Stimulated activated CD8-positive, alpha-beta memory T cell treated with anti-CD3 and anti-CD28 coated beads, Interleukin-4, amount 100 ng/mL, for 1 hour (primary cell): ENCODE data around the gene ACP5.

Experiments
- DNase-seq, 2 donors: peaks; one replicate each; pipeline ENCODE4 v3.0.0-alpha.2; 2020; ENCODE audit warnings: low read depth in 2 of 2, low spot score in 1 of 2

Gene ACP5

DNA sequence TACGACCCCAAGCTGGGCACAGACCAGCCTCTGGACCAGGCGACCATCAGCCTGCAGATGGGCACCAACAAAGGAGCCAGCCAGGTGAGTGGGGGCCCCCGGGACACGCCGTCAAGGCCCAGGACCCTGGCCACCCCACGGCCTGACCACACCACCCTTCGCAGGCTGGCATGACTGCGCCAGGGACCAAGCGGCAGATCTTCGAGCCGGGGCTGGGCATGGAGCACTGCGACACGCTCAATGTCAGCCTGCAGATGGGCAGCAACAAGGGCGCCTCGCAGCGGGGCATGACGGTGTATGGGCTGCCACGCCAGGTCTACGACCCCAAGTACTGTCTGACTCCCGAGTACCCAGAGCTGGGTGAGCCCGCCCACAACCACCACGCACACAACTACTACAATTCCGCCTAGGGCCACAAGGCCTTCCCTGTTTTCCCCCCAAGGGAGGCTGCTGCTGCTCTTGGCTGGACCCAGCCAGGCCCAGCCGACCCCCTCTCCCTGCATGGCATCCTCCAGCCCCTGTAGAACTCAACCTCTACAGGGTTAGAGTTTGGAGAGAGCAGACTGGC lies 28.0 kb downstream of the ACP5 start:
- DNase-seq: no peak

DNA sequence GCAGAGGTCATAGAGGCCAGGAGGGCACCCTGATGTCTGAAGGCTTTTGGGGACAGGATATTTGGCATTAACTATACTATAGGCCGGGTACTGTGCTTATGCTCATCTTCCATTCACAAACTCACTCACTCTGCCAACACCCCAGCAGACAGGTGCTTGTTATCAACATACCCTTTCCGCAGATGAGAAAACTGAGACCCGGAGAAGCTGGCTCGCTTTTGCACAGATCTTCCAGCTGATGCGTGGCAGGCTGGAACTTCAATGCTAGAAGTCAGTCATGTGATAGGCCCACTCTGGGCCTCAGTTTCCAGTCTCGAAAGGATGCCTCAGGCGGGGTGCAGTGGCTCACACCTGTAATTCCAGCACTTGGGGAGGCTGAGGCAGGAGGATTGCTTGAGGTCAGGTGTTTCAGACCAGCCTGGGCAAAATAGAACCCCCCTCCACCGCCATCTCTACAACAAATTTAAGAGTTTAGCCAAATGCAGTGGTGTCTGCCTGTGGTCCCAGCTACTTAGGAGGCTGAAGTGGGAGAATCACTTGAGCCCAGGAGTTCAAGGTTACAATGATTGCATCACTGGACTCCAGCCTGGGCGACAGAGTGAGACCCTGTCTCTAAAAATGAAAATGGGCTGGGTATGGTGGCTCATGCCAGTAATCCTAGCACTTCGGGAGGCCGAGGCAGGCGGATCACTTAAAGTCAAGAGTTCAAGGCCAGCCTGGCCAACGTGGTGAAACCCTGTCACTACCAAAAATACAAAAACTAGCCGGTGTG lies 29.3 kb downstream of the ACP5 start:
- no peak for DNase-seq

DNA sequence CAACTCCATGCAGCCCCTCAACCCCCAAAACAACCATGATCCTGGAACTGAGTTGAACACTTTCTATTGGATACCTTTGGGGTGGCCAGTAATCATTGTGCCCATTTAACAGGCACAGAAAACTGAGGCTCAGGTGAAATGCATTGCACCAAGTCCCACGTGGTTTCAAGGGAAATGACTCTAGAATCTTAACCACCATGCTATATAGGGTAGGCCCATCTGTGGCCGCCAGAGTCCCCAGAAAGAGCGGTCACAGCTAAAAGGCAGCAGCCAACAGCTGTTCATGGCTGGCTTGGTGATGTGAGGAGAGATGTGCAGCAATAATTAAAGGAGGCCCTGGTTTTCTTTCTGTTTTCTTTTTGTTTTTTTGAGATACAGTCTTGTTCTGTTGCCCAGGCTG lies 36.2 kb downstream of the ACP5 start:
- DNase-seq: no peak

DNA sequence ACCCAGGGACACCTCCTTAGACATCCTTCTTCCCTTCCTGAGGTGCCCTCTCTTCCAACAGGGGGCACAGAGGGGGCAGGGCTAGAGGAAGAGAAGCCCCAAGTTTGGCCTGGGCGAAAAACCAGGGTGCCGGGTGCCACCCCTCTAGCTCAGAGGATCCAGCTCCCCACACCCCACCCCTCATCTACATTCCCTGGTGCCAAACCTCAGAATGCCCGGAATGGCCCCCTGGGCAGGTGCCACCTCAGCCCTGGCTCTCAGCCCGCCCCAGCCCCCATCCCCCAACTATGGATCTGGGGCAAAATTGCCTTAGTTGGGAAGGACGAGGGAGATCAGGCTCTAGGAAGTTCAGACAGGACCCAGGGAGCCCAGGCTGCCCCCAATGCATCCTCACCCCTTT lies 36.8 kb downstream of the ACP5 start:
- DNase-seq: no peak

DNA sequence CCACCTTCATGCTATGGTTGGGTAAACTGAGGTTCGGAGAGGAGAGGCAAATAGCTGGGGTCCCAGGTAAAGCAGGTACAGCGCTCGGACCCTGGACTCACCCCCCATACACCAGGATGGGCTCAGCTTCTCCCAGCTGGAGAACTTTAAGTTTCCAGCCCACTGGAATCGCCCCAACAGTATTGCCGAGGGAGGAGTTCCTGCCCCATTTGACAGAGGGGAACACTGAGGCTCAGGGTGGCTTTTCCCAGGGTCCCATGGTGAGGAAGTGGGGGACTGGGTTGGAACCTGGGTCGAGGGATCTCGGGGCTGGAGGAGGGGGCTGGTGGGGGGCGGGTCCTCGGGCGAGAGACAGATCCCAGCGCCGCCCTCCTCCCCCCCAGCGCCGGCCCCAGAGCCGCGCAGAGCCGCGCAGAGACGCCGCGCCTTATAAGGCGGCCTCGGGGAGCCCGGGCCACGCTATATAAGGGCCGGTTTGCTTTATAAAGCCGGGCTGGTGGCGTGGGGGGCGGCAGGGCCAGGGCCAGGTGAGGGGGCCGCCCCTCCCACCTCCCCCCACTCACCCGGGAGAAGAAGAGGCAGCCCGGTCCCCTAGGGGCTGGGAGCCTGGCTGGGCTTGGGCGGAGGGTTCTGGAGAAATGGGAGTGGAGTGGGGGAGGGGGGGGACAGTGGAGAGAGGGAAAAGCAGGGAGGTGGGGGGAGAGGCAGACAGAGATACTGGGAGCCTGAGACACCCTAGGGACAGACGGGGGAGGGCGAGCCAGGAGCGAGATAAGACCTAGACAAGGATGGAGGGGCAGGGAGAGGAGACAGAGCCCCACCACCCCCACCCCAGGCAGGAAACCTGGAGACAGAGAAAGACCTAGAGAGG lies 37.7 kb downstream of the ACP5 start:
- no peak for DNase-seq

DNA sequence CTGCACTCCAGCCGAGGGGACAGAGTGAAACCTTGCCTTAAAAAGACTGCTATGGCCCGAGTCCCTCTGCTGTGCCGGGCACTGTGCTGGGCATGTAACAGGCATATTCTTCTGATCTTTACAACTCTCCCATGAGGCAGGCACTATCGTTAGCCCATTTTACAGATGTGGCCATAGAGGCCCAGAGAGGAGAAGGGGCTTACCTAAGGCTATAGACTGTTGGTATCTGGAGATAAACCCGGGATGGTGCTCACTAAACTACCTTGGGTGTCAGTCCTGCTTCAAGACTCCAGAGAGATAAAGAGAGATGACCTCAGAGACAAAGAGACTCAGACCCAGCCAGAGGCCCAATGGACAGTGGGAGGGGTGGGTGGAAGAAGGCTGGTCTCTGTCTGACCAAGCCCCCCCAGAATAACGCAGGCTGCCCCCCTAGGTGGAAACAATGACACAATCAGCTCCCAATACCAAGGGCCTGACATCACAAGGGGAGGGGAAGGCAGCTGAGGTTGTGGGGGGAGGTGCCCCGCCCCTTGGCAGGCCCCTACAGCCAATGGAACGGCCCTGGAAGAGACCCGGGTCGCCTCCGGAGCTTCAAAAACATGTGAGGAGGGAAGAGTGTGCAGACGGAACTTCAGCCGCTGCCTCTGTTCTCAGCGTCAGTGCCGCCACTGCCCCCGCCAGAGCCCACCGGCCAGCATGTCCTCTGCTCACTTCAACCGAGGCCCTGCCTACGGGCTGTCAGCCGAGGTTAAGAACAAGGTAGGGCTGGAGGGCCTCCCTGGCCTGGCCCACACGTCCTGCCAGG lies 39.0 kb downstream of the ACP5 start, which contains the start of gene CNN1:
Gene CNN1 (plus strand): TSS at position 620 of the 805 bp plus-strand sequence. CDS start 77 bp downstream, at position 697.
- no peak for DNase-seq

DNA sequence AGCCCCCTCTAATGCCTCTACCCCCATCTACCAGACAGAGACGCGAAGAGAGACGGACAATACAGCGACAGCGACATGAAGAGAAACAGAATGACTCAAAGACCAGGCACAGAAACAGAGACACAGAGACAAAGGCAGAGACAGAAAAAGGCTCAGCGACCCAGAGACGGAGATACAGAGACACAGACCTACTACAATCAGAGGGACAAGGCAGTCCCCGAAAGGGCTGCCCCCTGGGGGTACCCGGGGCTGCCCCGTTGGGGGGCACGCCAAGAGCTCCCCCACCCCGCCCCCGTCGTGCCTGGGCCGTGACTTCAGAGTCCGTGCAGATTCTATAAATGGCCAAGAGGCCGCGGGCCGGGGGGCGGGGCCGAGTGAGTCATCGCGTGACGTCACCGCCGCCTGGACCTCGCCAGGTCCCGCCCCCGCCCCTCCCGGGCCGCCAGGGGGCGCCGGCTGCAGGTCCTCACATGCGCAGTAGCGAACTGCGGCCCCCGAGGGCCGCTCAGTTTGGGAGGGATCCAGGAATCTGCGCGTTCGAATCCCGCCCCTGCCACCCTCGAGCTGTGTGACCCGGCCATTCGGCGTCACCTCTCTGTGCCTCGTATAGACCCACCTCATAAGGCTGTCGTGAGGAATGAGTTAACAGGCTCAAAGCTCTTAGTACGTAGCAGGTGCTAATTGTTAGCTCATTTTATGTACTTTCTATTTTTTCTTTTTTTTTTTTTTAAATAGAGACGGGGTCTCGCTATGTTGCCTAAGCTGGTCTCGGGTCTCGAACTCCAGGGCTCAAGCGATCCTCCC lies 41.5 kb downstream of the ACP5 start:
- peak; percentile 57 to 64 for DNase-seq

DNA sequence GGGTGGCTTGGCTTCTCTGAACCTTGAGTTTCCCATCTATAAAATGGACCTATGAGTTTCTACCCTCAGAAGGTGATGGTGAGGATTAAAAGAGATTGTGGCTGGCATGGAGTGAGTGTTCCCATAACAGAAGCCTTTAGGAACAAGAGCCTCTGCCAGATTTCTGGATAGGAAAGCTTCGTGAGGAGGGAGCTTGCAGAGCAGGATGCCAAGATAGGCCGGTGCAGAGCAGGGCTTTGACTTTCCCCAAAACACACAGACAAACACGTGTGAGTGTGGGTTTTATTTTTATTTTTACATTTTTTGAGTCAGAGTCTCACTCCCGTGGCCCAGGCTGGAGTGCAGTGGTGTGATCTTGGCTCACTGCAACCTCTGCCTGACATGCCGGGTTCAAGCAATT lies 42.5 kb downstream of the ACP5 start:
- DNase-seq: no peak

DNA sequence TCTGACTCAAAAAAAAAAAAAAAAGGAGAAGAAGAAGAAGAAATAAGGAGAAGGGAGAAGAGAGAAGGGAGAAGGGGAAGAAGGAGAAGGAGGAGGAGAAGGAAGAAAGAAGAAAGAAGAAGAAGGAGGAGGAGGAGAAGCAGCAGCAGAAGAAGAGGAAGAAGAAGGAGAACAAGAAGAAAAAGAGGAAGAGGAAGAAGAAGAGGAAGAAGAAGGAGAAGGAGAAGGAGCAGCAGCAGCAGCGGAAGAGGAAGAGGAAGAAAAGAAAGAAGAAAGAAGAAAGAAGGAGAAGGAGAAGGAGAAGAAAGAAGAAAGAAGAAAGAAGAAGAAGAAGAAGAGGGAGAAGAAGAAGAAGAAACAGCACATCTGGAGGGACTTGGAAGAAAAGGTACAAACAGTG lies 42.9 kb downstream of the ACP5 start:
- DNase-seq: no peak

DNA sequence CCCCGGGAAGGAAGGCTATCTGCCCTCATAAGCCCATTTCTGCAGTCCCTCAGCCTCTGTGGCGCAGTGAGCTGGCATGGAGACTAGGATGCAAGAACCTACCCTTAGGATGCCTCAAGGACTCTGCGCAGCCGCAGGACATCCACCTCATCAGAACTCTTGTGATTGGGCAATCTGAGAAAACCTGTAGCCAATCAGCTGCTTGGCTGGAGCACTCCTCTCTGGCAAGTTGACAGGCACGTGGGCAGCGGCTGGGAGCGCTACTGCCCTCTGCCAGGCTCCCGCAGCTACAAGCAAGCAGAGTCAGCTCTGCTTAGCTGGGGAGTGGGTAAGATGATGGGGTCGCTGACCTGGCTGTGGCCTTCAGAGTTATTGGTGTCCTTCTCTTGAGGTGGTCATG lies 47.0 kb downstream of the ACP5 start:
- no peak for DNase-seq

DNA sequence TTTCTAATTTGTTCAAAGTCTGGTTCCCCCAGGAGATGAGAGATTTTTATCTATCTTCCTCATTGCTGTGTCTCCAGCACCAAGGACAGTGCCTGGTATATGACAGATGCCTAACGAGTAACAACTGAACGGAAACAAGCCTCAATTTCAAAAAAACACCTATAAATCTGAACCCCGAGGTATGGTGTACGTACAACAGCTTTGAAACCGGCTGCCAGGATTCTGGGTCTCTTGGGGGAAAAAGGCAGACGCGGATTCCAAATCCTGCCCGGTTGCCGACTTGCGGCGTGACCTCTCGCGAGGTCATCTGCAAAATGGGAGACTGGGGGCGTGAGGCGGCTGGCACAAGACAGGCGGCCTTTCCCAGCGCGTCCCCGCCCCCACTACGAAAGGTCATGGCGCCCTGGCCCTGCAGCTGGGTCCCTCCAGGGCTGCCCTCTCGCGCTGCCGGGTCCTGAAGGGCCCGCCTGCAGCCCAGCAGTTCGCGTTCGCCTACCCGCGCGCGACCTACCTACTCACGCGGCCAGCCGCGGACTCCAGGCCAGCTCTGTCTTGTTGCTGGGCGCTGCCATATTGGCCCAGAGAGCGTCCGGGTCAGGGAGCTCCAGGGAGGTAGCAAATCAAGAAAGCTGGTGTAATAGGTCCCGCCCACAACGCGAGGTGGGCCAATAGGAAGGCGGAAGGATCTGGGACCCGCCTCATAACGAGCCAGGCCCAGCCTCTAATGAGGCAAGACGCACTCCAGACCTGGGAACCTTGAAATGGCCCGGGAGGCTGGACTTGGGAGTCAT lies 48.7 kb downstream of the ACP5 start, which contains the start of gene ECSIT:
Gene ECSIT (minus strand): TSS at position 584 of the 791 bp plus-strand sequence. CDS start 9,964 bp downstream, outside the sequence.
- peak; percentile 73 to 82 for DNase-seq
